GM12872 (cell line): Measurements from ENCODE around the gene F2RL2.

ENCODE experiments used
- CTCF ChIP-seq: IDR thresholded peaks from 3 replicates; pipeline ENCODE4 v1.5.1; 2011; ENCODE audit warnings: low read depth, mild to moderate bottlenecking, low read length, moderate library complexity; ENCODE audit not compliant: insufficient read depth

Gene F2RL2

GRCh38 chr5:76622076-76622475 lies 1.1 kb downstream of the F2RL2 start:
- TF ChIP-seq CTCF = no peak

GRCh38 chr5:76620166-76620565 lies 3.0 kb downstream of the F2RL2 start:
- TF ChIP-seq CTCF = no peak

- no peak for TF ChIP-seq CTCF
Observed at GRCh38 chr5:76617675-76618074, 5.5 kb downstream of the F2RL2 start.

GRCh38 chr5:76617229-76617628 lies 6.0 kb downstream of the F2RL2 start:
- TF ChIP-seq CTCF = no peak

- no peak for TF ChIP-seq CTCF
Observed at GRCh38 chr5:76616206-76616605, 7.0 kb downstream of the F2RL2 start.

GRCh38 chr5:76615759-76616158 lies 7.4 kb downstream of the F2RL2 start:
- no peak for TF ChIP-seq CTCF

- TF ChIP-seq CTCF = no peak
Observed at GRCh38 chr5:76612942-76613341, 10.3 kb downstream of the F2RL2 start.

- TF ChIP-seq CTCF = no peak
Observed at GRCh38 chr5:76610196-76610595, 13.0 kb downstream of the F2RL2 start.
